GM18517 (cell line): ENCODE results near the gene PPIA.
"Not testable (repeated sequence)": the region's sequence is repeated elsewhere in the genome, so short reads cannot be mapped to it uniquely, and the experiment has no call there.

Experiments
- ATAC-seq: cut with Tn5 transposase; IDR thresholded peaks from one replicate; pipeline ENCODE4 v1.9.1; 2021; ENCODE audit warnings: mild to moderate bottlenecking, moderate library complexity; ENCODE audit not compliant: unreplicated experiment

The PPIA gene

DNA sequence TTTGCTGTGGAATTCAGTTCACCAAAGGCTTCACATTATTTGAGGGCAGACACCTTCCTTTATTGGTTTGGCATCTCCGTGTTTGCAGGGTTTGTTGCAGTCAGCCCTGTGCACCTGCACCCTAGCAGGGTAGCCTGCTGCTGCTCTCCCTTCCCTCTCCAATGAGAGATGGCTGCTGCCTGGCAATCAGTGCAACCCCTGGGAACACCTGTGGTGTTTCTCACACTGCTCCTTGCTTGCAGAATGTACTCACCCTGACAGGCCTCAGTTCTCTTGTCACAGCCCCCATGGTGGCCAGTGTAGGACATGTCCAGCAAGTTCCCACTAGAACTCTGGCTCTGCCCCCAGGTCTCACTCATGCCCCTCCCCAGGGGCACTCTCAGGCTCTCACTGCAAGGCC, 12.1 kb upstream of the PPIA start:
- no peak for ATAC-seq

DNA sequence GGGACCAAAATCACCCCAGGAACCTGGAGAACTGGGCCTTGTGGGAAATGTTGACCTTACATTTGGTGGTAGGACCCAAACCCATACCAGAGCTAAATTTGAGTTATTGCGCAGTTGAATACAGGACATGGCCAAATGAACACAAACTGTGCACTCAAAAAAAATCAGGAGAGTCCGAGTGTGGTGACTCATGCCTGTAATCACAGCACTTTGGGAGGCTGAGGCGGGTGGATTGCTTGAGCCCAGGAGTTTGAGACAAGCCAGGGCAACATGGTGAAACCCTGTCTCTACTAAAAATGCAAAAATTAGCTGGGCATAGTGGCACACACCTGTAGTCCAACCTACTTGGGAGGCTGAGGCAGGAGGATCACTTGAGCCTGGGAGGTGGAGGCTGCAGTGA, 11.3 kb upstream of the PPIA start:
- not testable (repeated sequence) for ATAC-seq

DNA sequence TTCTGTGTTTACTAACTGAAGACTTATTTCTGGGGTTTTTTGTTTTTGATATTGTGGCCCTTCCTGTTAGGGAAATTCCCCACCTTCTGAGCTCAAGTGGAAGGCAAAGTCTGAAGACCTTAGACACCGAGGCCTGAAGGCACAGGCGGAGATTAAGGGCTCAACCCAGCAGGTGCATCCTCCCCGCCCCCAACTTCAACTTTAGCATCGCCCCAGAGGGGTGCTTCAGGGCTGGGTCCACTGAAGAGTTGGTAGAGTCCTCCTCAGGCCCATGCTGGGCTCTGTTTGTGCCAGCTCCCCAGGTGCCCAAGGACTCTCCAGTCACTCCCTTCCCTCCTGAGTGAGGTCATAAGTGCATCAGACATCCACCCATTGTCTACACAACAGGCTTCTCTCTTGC, 9.4 kb upstream of the PPIA start:
- ATAC-seq, result no peak

DNA sequence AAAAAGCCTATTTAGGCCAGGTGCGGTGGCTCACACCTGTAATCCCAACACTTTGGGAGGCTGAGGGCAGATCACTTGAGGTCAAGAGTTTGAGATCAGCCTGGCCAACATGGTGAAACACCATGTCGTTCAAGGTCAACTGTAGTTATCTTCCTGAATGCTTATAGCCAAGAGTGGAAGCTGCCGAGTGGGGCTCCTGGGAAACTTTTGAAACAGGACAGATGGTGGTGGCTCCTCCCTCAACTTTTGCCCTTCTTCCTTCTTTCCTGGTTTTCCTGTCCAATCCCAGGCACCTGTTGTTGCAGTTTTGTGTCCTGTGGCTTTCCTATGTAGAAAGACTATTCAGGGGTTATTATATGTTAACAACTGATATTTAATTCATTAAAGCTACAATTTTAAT, 8.7 kb upstream of the PPIA start:
- ATAC-seq, result no peak

DNA sequence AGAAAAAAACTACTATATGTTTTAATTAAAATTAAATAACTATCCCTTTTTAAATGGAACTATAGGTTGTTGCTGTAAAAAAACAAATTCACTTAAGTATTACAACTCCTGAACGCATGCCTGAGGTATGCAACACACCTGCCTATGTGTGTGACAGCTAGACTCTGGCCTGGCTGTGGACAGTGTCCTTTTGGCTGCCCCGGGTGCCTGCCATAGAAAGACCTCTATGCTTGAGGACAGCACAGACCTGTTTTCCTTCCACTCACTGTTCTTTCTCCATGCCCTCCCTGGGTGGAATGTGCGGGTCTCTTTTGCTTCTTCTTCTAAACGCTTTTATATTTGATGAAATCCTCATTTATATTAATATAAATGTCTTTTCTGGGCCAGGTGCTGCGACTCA, 6.5 kb upstream of the PPIA start:
- ATAC-seq, result no peak

DNA sequence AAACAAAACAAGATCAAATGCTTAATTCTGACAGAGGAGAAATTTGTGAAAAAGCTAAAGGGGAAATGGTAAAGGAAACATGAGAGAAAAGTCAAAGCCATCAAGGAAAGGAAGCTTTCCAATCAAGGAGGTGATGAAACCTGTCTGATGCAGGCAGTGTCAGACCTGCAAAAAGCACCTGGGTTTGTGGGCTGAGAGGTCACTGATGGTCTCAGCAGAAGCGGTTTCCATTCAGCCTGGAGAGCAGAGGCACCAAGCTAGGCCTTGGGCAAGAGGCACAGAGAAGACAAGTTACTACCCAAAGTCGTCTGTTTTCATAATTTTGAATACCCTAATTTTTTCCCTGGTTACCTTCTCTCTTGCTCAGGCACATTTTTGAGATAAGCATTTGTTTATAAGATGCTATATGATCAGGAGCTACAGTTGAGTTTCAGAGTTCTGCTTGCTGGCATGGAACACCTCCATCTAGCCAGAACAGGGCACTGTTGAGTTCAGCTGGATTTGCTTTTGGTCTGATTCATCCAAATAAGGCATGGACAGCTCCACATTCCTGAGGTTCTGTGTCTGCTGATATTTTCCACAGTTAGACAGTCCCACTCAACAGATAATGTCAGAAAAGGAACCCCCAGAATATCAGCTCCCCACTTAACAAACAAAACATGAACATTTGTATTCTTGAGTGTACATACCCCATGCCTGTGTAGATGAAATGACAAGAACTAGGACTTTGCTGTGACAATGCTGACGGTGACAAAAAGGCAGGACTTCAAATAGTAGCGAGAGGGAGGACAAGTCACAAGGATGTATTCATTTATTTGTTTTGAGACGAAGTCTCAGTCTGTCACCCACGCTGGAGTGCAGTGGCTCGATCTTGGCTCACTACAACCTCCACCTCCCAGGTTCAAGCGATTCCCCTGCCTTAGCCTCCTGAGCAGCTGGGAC, 4.9 kb upstream of the PPIA start:
- no peak for ATAC-seq

DNA sequence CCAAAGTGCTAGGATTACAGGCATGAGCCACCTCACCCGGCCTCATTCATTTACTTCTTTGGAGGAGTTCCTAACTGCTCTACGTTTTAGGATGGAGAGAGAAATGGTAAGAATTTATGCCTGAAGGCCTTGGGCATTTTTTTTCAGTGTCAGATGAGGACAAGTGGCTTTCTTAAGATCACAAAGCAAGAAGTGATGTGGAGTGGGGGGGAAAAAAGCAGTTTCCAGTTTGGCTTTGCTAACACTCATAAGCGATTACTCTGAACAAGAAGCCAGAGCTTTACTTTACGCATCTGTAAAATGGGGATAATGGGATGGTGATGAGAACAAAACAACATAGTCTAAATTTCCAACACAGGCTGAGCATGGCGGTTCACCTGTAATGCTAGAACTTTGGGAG, 2.6 kb upstream of the PPIA start:
- no peak for ATAC-seq

DNA sequence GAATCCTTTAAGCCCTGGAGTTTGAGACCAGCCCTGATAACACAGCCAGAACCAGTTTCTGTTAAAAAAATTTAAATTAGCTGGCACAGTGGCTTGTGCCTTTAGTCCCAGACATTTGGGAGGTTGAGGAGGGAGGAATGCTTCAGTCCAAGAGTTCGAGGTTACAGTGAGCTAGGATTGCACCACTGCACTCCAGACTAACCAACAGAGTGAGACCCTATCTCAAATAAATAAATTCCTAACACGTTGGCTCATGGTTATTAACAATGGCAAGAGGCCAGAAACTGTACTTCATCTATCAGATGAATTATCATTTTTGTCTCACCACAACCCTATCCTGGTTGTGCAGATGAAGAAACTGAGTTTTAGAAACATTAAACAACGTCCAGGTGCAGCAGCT, 2.1 kb upstream of the PPIA start:
- ATAC-seq, result no peak

DNA sequence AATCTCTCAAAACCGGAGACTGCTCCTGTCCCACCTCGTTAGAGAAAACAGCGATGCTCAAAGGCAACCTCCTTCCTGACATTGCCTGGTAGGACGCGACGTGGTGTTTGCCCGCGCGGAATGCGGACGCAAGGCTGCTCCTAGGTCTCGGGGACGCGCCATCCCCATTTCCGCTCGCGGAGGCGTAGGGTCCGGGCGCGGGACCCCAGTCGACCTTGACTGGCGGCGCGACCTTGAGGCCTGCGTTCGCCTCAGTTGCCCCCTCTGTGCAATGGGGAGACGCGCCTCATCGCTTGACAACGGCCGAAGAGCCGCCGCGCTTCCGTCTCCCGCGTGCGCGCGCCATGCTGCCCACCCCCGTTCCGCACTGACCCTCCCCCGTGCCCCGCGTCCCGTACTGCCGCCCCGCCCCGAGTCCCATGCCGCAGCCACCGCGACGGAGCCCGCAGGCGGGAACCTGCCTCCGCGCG, 412 bp upstream of the PPIA start:
- ATAC-seq, result peak; percentile 18

DNA sequence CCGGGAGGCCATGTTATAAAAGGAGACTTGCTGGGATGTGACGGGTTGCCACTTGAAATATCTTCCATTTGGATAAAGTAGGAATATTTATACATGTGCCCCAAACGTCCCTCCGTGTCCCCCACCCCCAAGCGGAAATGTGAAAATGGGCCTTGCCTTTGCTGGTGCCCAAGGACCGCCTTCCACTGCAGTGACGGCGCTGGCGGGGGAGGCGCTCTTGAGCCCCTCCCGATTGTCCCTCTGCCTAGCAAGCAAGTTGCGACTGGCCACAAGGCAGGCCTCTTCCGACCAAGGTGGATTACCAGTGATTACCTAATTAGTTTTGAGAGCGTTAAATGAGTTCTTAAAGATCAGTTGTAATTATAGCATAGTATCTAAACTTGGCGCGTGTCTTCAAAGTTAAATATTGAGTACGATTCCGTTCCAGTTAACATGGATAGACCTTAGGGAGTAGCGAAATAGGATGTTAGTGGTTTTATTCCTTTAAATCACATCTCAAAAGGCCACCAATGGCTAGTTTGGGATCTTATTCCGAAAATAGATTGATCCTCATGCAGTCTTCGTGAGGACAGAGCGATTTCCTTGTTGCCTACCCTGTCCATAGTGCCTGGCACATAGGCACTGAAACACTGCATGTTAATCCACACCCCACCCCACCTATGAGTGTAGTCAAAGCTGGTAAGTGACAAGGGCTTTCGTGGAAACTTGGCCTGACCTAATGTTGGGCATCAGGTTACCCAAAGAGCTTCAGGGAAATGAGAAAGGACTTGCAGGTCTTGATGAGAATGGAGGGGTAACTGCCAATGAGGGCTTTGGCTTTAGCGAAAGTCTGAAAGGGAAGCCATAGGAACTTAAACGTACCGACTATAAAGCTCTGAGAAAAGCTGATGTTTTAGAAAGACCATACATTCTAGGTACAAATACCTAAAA, 1.1 kb downstream of the PPIA start:
- peak; percentile 34 for ATAC-seq

DNA sequence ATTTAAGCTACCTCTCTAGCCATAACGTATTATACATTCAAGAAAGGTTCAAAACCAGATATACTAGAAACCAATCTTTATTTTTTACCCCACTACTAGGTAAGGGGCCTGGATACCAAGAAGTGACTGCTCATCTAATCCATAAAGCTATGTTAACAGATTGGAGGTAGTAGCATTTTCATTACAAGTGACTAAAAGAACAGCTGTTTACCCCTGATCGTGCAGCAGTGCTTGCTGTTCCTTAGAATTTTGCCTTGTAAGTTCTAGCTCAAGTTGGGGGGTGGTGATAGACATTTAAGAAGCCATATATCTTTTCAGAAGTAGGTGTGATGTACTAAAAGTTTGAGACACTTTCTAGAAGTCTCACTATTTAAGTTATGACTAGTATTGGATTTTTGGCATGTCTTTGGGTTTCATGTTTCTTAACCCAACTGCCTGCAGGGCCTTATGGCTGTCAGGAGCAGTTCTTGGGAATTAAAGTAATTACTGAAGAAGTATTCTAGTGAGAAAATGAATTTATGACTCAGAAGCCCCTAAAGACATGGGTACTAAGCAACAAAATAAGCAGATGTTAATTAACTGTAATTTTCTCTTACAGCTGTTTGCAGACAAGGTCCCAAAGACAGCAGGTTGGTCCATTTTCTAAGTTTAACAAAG, 2.3 kb downstream of the PPIA start:
- no peak for ATAC-seq

DNA sequence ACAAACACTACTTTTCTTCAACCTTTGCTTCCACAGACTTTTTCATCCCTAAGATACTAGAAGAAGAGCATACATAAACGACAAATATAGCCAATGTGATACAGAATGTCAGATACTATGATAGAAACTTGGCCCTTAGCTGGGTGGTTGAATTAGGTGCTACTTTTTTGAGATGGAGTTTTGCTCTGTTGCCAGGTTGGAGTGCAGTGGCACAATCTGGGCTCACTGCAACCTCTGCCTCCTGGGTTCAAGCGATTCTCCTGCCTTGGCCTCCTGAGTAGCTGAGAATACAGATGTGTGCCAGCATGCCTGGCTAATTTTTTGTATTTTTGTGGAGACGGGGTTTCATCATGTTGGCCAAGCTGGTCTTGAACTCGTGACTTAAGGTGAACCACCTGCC, 3.5 kb downstream of the PPIA start:
- ATAC-seq, result no peak

DNA sequence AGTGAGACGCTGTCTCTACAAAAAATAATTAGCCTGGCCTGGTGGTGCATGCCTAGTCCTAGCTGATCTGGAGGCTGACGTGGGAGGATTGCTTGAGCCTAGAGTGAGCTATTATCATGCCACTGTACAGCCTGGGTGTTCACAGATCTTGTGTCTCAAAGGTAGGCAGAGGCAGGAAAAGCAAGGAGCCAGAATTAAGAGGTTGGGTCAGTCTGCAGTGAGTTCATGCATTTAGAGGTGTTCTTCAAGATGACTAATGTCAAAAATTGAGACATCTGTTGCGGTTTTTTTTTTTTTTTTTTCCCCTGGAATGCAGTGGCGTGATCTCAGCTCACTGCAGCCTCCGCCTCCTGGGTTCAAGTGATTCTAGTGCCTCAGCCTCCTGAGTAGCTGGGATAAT, 5.4 kb downstream of the PPIA start:
- ATAC-seq, result no peak

DNA sequence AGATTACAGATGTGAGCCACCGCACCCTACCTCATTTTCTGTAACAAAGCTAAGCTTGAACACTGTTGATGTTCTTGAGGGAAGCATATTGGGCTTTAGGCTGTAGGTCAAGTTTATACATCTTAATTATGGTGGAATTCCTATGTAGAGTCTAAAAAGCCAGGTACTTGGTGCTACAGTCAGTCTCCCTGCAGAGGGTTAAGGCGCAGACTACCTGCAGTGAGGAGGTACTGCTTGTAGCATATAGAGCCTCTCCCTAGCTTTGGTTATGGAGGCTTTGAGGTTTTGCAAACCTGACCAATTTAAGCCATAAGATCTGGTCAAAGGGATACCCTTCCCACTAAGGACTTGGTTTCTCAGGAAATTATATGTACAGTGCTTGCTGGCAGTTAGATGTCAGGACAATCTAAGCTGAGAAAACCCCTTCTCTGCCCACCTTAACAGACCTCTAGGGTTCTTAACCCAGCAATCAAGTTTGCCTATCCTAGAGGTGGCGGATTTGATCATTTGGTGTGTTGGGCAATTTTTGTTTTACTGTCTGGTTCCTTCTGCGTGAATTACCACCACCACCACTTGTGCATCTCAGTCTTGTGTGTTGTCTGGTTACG, 6.0 kb downstream of the PPIA start:
- ATAC-seq, result no peak

DNA sequence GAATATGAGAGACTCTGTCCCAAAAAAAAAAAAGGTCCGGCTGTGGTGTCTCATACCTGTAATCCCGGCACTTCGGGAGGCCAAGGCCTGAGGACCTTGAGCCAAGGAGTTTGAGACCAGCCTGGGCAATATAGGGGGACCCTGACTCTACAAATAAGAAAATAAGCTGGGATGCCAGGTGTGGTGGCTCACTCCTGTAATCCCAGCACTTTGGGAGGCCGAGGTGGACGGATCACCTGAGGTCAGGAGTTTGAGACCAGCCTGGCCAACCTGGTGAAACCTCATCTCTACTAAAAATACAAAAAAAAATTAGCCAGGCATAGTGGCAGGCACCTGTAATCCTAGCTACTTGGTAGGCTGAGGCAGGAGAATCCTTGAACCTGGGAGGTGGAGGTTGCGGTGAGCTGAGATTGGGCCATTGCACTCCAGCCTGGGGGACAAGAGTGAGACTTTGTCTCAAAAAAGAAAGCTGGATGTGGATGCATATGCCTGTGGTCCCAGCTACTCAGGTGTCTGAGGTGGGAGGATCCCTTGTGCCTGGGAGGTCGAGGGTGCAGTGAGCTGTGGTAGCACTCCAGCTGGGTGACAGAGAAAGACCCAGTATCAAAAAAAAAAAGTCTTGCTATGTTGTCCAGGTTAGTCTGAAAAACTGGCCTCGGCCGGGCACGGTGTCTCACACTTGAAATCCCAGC, 7.5 kb downstream of the PPIA start:
- ATAC-seq, result not testable (repeated sequence)

DNA sequence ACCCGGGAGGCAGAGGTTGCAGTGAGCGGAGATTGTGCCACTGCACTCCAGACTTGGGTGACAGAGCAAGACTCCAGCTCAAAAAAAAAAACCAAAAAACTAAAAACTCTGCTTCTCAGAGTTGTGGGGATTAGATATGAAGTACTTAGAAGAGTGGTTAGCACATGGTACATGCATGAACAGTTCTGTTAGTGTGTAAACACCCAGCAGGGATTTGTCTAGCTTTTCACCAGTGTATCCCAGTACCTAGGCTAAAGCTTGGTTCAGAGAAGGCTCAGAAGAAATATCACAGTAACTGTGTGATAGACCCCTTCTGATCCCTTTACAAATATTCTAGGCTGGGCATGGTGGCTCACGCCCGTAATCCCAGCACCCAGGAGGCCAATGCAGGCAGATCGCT, 9.5 kb downstream of the PPIA start:
- no peak for ATAC-seq

DNA sequence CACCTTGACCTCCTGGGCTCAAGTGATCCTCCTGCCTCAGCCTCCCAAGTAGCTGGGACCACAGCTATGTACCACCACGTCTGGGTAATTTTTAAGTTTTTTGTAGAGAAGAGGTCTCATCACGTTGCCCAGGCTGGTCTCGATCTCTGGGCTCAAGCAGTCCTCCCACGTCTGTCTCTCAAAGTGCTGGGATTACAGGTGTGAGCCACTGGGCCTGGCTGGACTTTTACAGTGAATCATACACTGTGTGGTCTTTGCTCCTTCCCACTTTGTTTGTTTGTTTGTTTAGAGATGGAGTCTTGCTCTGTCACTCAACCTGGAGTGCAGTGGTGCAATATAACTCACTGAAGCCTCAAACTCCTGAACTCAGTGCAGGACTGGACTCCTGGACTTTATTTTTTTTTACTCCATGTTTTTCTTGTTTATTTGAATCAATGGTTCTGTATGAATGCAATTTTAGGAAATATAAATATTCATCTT, 12.5 kb downstream of the PPIA start:
- no peak for ATAC-seq

DNA sequence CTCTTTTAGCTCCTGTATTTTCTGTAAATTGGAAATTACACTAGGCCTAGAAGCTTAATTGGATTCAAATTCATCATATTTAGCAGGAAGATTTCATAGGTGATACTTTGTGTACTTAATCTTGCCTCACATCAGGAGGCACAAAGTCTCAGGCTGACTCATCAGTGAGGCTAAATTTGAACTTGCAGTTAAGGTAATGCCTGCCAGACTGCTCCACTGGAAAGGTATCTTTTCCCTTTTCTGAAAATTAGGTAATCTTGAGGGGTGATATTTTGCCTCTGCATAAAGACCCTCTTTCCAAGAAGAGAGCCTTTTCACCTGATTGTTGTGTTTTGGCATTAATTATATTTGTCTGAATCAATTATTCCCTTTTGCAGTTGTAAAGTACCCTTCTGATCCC, 14.6 kb downstream of the PPIA start:
- no peak for ATAC-seq

DNA sequence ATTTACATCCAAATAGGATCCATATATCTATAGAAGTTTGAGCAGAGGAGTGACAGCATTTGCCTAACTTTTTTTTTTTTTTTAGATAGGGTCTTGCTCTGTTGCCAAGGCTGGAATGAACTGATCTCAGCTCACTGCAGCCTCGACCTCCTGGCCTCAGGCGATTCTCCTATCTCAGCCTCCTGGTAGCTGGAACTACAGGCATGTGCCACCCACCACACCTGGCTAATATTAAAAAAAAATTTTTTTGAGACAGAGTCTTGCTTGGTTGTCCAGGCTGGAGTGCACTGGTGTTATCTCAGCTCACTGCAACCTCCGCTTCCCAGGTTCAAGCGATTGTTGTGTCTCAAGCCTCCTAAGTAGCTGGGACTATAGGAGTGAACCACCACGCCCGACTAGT, 15.1 kb downstream of the PPIA start:
- ATAC-seq, result no peak

DNA sequence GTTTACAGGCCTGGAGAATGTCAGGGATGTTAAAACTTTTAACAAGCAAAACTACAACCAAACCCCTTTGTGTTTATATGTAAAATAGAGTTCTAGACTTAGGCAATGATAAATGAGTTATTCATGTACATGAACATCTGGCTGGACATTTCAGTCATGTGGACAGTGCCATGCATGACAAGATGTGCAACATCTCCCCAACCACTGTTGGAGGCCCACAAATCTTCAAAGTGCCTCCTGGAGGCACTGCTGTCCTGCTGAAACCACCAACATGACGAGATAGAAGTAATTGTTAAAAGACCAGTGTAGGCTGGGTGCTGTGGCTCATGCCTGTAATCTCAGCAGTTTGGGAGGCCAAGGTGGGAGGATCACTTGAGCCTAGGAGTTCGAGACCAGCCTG, 18.4 kb downstream of the PPIA start:
- ATAC-seq, result no peak
